ENCODE results near the gene MYZAP. TPM values are rescaled to one million over a fixed set of nuclear protein-coding genes. Genes with fewer than 3 reads are reported as not detected.

MYZAP gene
- total RNA-seq, 1 experiment from 2014 or later, result 0.68 TPM

GRCh38 chr15:57671636-57672035 is 79.9 kb downstream of the MYZAP start (continued):
- TF ChIP-seq IRF1 (CRISPR knock-in tag; IDR thresholded peaks at IDR 0.05), result no peak

GRCh38 chr15:57675481-57676181 is 83.9 kb downstream of the MYZAP start:
- ChIA-PET POLR2A (no interaction called here), CTCF (no interaction called here)
- no peak overlapping the region for H3K27ac Mint-ChIP-seq
- DNase-seq (ENCODE audit: low spot score) (no peak), ATAC-seq (no peak)
- H3K27me3 Mint-ChIP-seq (ENCODE audit: low read depth), result peaks cover 5% of the 10 kb centered on the region
- no peaks in the 10 kb centered on the region for H3K36me3 Mint-ChIP-seq
- TF ChIP-seq GTF2I (CRISPR knock-in tag; conservative IDR thresholded peaks at IDR 0.05) (no peak), TP53 (CRISPR knock-in tag; IDR thresholded peaks at IDR 0.05) (no peak), NFATC4 (CRISPR knock-in tag; IDR thresholded peaks at IDR 0.05) (no peak), ARID4B (CRISPR knock-in tag; IDR thresholded peaks at IDR 0.05; ENCODE audit: borderline replicate concordance) (no peak), MLX (CRISPR knock-in tag; IDR thresholded peaks at IDR 0.05) (no peak), ZNF121 (CRISPR knock-in tag; IDR thresholded peaks at IDR 0.05) (no peak), ZSCAN18 (CRISPR knock-in tag; IDR thresholded peaks at IDR 0.05) (no peak), ZMAT4 (CRISPR knock-in tag; IDR thresholded peaks at IDR 0.05) (no peak), ATF6 (CRISPR knock-in tag; IDR thresholded peaks at IDR 0.05) (no peak), SP1 (CRISPR knock-in tag; conservative IDR thresholded peaks at IDR 0.05) (no peak), ELF4 (CRISPR knock-in tag; IDR thresholded peaks at IDR 0.05; ENCODE audit: low read depth) (no peak), TEAD1 (CRISPR knock-in tag; IDR thresholded peaks at IDR 0.05) (no peak)
- H3K4me1 Mint-ChIP-seq, result no peaks in the 10 kb centered on the region
- H3K4me3 Mint-ChIP-seq, result no peak overlapping the region
- peaks cover 4% of the 10 kb centered on the region for H3K9me3 Mint-ChIP-seq

- no peaks in the 10 kb centered on the region for H3K36me3 Mint-ChIP-seq
- CTCF ChIA-PET, result interaction anchor here (1.2 kb wide), 1 partner anchor 35 kb away, joined by 3 read pairs; no protein-coding TSS in a partner anchor
- H3K27ac Mint-ChIP-seq, result no peak overlapping the region
- H3K4me3 Mint-ChIP-seq, result no peak overlapping the region
- POLR2A ChIA-PET, result no interaction called here
- DNase-seq (ENCODE audit: low spot score) (no peak), ATAC-seq (no peak)
- peaks cover 4% of the 10 kb centered on the region for H3K9me3 Mint-ChIP-seq
- H3K4me1 Mint-ChIP-seq, result no peaks in the 10 kb centered on the region
- peaks cover 5% of the 10 kb centered on the region for H3K27me3 Mint-ChIP-seq (ENCODE audit: low read depth)
- TF ChIP-seq PRDM15 (CRISPR knock-in tag; IDR thresholded peaks at IDR 0.05) (no peak), HMGXB4 (CRISPR knock-in tag; IDR thresholded peaks at IDR 0.05) (no peak), JAZF1 (CRISPR knock-in tag; IDR thresholded peaks at IDR 0.05) (no peak), NFATC4 (CRISPR knock-in tag; IDR thresholded peaks at IDR 0.05) (no peak)
Observed at GRCh38 chr15:57676585-57676984, 84.9 kb downstream of the MYZAP start.
